HCT116 (cell line): ENCODE data around the gene GABRR3. TPM values are rescaled to one million over a fixed set of nuclear protein-coding genes. Genes with fewer than 3 reads are reported as not detected.

Experiments
- ATAC-seq: fragments of 200-7000 bp; cut with Tn5 transposase; 2 replicates; pipeline ENCODE4 v1.9.1; 2020; ENCODE audit warnings: mild to moderate bottlenecking, moderate library complexity
- BruUV-seq: library from RNA; stranded (reverse); fragments of 400-500 nt; replicated peaks from 2 replicates; lab custom pipeline; 2021; lab: Mats Ljungman, UMichigan
- CTCF ChIA-PET: fragments of 300-600 bp; sonication (Branson Sonifier 250); formaldehyde crosslinking; loops from one replicate; lab custom pipeline; 2021; ENCODE audit warnings: antibody characterized with exemption; lab: Charles Lee
- POLR2A ChIA-PET: fragments of 300-600, 350-600 bp; sonication (Branson Sonifier 250); formaldehyde crosslinking; loops from one replicate; lab custom pipeline; 2021; ENCODE audit warnings: antibody characterized with exemption; lab: Charles Lee
- RAD21 ChIA-PET, 2 experiments: fragments of 300-600 bp; sonication (Branson Sonifier 250); formaldehyde crosslinking; loops; one replicate each; lab custom pipeline; 2023; ENCODE audit warnings: low total read pairs in 2 of 2; ENCODE audit not compliant: uncharacterized antibody in 2 of 2, unreplicated experiment in 2 of 2, low non-redundant PET in 1 of 2; lab: Charles Lee
- DNase-seq: peaks from one replicate; pipeline ENCODE4 v3.0.0-alpha.2; 2010; ENCODE audit warnings: low read depth, low spot score
- H2AFZ ChIP-seq: fragments of 200-600 bp; shearing (Covaris generic), sonication (generic); 2 replicates; pipeline ENCODE4 v1.6.1; 2017; ENCODE audit warnings: low read depth, mixed run types, mixed read lengths, antibody characterized with exemption, low read length; ENCODE audit not compliant: poor library complexity, severe bottlenecking
- H3K27ac ChIP-seq: 2 replicates; pipeline ENCODE4 v1.5.1; 2012; ENCODE audit warnings: low read depth, low read length
- H3K27me3 ChIP-seq: fragments of 200-600 bp; sonication (generic); 2 replicates; pipeline ENCODE4 v1.6.1; 2016; ENCODE audit warnings: mixed run types, low read length, mixed read lengths; ENCODE audit not compliant: insufficient read depth
- H3K36me3 ChIP-seq, 2 experiments: fragments of 200-500 bp in 1 of 2; fragments of 200-600 bp in 1 of 2; sonication (Bioruptor generic) in 1 of 2; sonication (generic) in 1 of 2; 2 replicates each; pipeline versions ENCODE4 v1.5.1 to v1.6.1; 2014 to 2016; ENCODE audit warnings: low read length in 2 of 2, inconsistent platforms in 1 of 2, mixed read lengths in 1 of 2, mixed run types in 1 of 2; ENCODE audit not compliant: insufficient read depth in 2 of 2, control insufficient read depth in 1 of 2
- H3K4me1 ChIP-seq, 2 experiments: fragments of 200-600 bp in 1 of 2; sonication (generic) in 1 of 2; 2 replicates each; pipeline versions ENCODE4 v1.5.1 to v1.6.1; 2012 to 2017; ENCODE audit warnings: low read length in 2 of 2, inconsistent platforms in 1 of 2, mild to moderate bottlenecking in 1 of 2, mixed read lengths in 1 of 2, mixed run types in 1 of 2, moderate library complexity in 1 of 2; ENCODE audit not compliant: insufficient read depth in 2 of 2, control insufficient read depth in 1 of 2
- H3K4me2 ChIP-seq: fragments of 200-600 bp; sonication (generic); 2 replicates; pipeline ENCODE4 v1.6.1; 2017; ENCODE audit warnings: mixed run types, low read length, mixed read lengths
- H3K4me3 ChIP-seq, 2 experiments: fragments of 200-600 bp in 1 of 2; sonication (generic) in 1 of 2; replicated peaks in 1 of 2; 2 replicates each; pipeline ENCODE4 v1.5.1; 2011 to 2016; ENCODE audit warnings: low read length in 2 of 2, control low read depth in 1 of 2, low read depth in 1 of 2, mild to moderate bottlenecking in 1 of 2, mixed read lengths in 1 of 2, mixed run types in 1 of 2
- H3K79me2 ChIP-seq: fragments of 200-600 bp; sonication (generic); 2 replicates; pipeline ENCODE4 v1.6.1; 2017; ENCODE audit warnings: mild to moderate bottlenecking, mixed run types, low read length, moderate library complexity, mixed read lengths; ENCODE audit not compliant: insufficient read depth
- H3K9ac ChIP-seq: fragments of 200-600 bp; sonication (generic); 2 replicates; pipeline ENCODE4 v1.6.1; 2016; ENCODE audit warnings: low read length, mixed read lengths
- H3K9me2 ChIP-seq: fragments of 200-600 bp; sonication (generic), shearing (Covaris generic); 2 replicates; pipeline ENCODE4 v1.6.1; 2017; ENCODE audit warnings: mixed run types, mild to moderate bottlenecking, moderate library complexity; ENCODE audit not compliant: insufficient read depth
- H3K9me3 ChIP-seq, 2 experiments: fragments of 200-500 bp in 1 of 2; fragments of 200-600 bp in 1 of 2; sonication (Bioruptor generic) in 1 of 2; sonication (generic) in 1 of 2; 2 replicates each; pipeline ENCODE4 v1.6.1; 2014 to 2017; ENCODE audit warnings: low read length in 2 of 2, mixed read lengths in 2 of 2, inconsistent platforms in 1 of 2, low read depth in 1 of 2, mild to moderate bottlenecking in 1 of 2, mixed run types in 1 of 2, moderate library complexity in 1 of 2; ENCODE audit not compliant: control insufficient read depth in 1 of 2, insufficient read depth in 1 of 2
- H4K20me1 ChIP-seq: fragments of 200-600 bp; sonication (generic), shearing (Covaris generic); 2 replicates; pipeline ENCODE4 v1.6.1; 2017; ENCODE audit warnings: mixed run types, mild to moderate bottlenecking, moderate library complexity; ENCODE audit not compliant: insufficient read depth
- CBX3 ChIP-seq: IDR thresholded peaks from 2 replicates; pipeline ENCODE4 v1.6.1; 2012; ENCODE audit warnings: low read depth
- CTCF ChIP-seq, 3 experiments: fragments of 200-600 bp in 1 of 3; sonication (generic) in 1 of 3; IDR thresholded peaks in 2 of 3; conservative IDR thresholded peaks in 1 of 3; 2 replicates each; pipeline ENCODE4 v1.5.1; 2012 to 2017; ENCODE audit warnings: low read depth in 2 of 3, low read length in 2 of 3, antibody characterized with exemption in 1 of 3, borderline replicate concordance in 1 of 3, control low read depth in 1 of 3, mild to moderate bottlenecking in 1 of 3, mixed read lengths in 1 of 3, mixed run types in 1 of 3, moderate library complexity in 1 of 3; ENCODE audit not compliant: insufficient read depth in 1 of 3
- EGR1 ChIP-seq: IDR thresholded peaks from 2 replicates; pipeline ENCODE4 v1.6.1; 2012; ENCODE audit warnings: low read depth
- ELF1 ChIP-seq: IDR thresholded peaks from 2 replicates; pipeline ENCODE4 v1.6.1; 2012; ENCODE audit warnings: low read depth, borderline replicate concordance
- EZH2 ChIP-seq: fragments of 200-600 bp; sonication (generic); IDR thresholded peaks from 2 replicates; pipeline ENCODE4 v1.6.1; 2017; ENCODE audit warnings: antibody characterized with exemption, mixed run types
- EZH2phosphoT487 ChIP-seq: fragments of 200-600 bp; IDR thresholded peaks from 2 replicates; pipeline ENCODE4 v1.6.1; 2018; ENCODE audit warnings: antibody characterized with exemption, borderline replicate concordance
- FOSL1 ChIP-seq: IDR thresholded peaks from 2 replicates; pipeline ENCODE4 v1.6.1; 2012; ENCODE audit warnings: low read depth
- JUND ChIP-seq: IDR thresholded peaks from 2 replicates; pipeline ENCODE4 v1.6.1; 2012
- POLR2A ChIP-seq: IDR thresholded peaks from 2 replicates; pipeline ENCODE4 v1.7.0; 2011; ENCODE audit warnings: borderline replicate concordance; ENCODE audit not compliant: insufficient read depth, insufficient read length; ENCODE audit errors: extremely low read depth
- POLR2AphosphoS5 ChIP-seq: IDR thresholded peaks from 2 replicates; pipeline ENCODE4 v1.6.1; 2011; ENCODE audit warnings: mild to moderate bottlenecking, low read depth, low read length, moderate library complexity
- SIN3A ChIP-seq: IDR thresholded peaks from 2 replicates; pipeline ENCODE4 v1.6.1; 2012; ENCODE audit warnings: low read depth
- SRF ChIP-seq: IDR thresholded peaks from 2 replicates; pipeline ENCODE4 v1.6.1; 2012; ENCODE audit warnings: low read depth
- TCF7L2 ChIP-seq: IDR thresholded peaks from 2 replicates; pipeline ENCODE4 v1.7.0; 2011; ENCODE audit warnings: borderline replicate concordance, inconsistent platforms; ENCODE audit not compliant: insufficient read depth, insufficient read length; ENCODE audit errors: extremely low read depth
- ZFX ChIP-seq: fragments of 450-650 bp; IDR thresholded peaks from 2 replicates; pipeline ENCODE4 v1.6.1; 2017
- ZNF274 ChIP-seq: fragments of 200-500 bp; sonication (Bioruptor generic); IDR thresholded peaks from 2 replicates; pipeline ENCODE4 v1.6.1; 2014; ENCODE audit warnings: mild to moderate bottlenecking, low read depth, low read length, inconsistent platforms
- intact Hi-C: fragments of 100-400 bp; cut with micrococcal nuclease; formaldehyde crosslinking; loops from 2 replicates; pipeline ENCODE4 v1.10.0; 2022
- total RNA-seq: library from RNA; stranded (reverse); gene quantifications from one replicate; pipeline ENCODE4 v1.2.1, GENCODE V29; 2021; ENCODE audit not compliant: unreplicated experiment
- TF ChIP-seq, protein P1 (sequence below): IDR thresholded peaks from 2 replicates; pipeline ENCODE4 v1.6.1; 2012

The GABRR3 gene
- total RNA-seq, 1 experiment from 2014 or later = not detected

DNA sequence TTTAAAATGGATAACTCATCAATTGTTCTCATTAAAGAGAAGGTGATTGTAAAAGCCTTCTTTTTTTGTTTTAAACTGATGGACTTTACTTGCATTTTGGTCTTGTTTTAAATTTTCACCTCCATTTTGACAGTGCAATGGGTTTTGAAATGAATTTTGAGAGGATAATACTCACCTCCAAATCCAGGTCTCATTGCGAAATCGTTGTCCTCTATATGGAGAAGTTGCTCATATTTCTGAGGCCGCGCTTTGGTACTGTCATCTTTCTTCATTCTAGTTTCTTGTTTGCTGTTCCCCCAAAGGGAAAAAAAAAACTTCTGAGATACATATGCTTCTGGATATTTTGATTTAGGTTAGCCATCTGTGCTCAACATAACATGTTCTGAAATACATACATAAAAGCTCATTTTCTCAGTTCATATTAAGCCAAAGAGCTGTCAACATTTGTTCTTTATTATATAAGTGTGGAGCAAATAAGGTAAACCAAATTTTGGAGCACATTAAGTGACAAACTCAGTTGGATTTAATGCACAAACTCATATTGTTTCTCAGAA, 9.6 kb downstream of the GABRR3 start:
- no peak overlapping the region for H3K9ac ChIP-seq
- no peak overlapping the region for H3K4me2 ChIP-seq
- H3K27me3 ChIP-seq = no peaks in the 10 kb centered on the region
- no peak for TF ChIP-seq JUND
- TF ChIP-seq ELF1 = no peak
- TF ChIP-seq EZH2phosphoT487 = no peak
- TF ChIP-seq ZFX = no peak
- TF ChIP-seq TCF7L2 = no peak
- no peak for TF ChIP-seq POLR2A
- TF ChIP-seq POLR2AphosphoS5 = no peak
- no peak for TF ChIP-seq SRF
- TF ChIP-seq CBX3 = no peak
- TF ChIP-seq ZNF274 = no peak
- TF ChIP-seq EGR1 = no peak
- TF ChIP-seq CTCF (IDR thresholded peaks at IDR 0.05 in 2 of 3, conservative IDR thresholded peaks at IDR 0.05 in 1 of 3; ENCODE audit: borderline replicate concordance in 1 of 3, insufficient read depth in 1 of 3, low read depth in 2 of 3, low read length in 2 of 3) = no peak
- TF ChIP-seq SIN3A = no peak
- no peak for TF ChIP-seq FOSL1
- TF ChIP-seq, protein P1, sequence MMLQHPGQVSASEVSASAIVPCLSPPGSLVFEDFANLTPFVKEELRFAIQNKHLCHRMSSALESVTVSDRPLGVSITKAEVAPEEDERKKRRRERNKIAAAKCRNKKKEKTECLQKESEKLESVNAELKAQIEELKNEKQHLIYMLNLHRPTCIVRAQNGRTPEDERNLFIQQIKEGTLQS = no peak
- no peak for TF ChIP-seq EZH2
- POLR2A ChIA-PET = no interaction called here
- no peak overlapping the region for H2AFZ ChIP-seq
- no peaks in the 10 kb centered on the region for H3K9me2 ChIP-seq
- intact Hi-C loops = no loop called here
- no peaks in the 10 kb centered on the region for H3K4me1 ChIP-seq
- H3K36me3 ChIP-seq = no peaks in the 10 kb centered on the region
- H3K27ac ChIP-seq = no peak overlapping the region
- no peaks in the 10 kb centered on the region for H3K79me2 ChIP-seq
- RAD21 ChIA-PET = no interaction called here
- no peak overlapping the region for H3K4me3 ChIP-seq
- CTCF ChIA-PET = no interaction called here
- no peaks in the 10 kb centered on the region for H4K20me1 ChIP-seq
- ATAC-seq = no peak
- no peak for DNase-seq
- no peaks in the 10 kb centered on the region for H3K9me3 ChIP-seq
- no TSS peak for BruUV-seq
